ENCODE measurements around the gene MAMDC4.

MAMDC4 gene

DNA sequence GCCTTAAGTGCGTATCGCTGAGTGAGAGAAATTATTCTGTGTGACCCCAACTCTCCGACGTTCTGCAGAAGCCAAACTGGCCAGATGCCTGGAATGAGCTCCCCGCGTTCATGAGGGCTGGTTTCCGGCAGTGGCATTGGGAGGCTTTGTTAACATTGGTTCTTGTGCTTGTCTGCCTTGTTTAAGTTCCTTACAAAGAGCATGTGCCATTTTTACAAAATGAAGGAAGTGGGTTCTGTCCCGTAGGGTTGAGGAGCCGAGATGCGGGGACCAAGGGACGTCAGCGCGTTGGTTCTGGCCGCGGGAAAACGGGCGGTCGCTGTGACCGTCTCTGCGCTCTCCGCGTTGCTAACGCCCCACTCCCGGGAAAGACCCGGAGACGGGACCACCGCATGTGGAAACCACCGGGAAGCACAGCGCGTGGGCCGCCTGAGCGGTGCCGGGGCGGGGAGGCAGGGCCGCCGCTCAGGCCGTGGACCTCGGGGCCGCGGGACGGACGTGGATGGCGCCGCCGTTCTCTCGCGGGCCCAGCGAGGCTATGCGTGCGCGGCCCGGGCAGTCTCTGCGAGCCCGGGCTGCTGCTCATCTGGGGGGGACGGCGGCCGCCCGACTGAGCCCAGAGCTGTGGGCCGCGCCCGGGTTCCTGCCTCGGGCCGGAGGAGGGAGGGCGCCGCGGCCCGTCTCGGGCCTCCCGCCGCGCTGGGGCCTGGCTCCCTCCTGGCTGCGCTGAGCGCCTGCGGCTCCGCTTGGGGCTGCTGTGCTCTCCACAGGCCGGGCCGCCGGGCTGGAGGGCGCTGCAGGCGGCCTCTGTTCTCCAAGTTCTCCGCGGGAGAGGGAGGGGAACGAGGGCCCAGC, 30.9 kb upstream of the MAMDC4 start:
- H3K4me3 ChIP-seq (ENCODE audit: low read length), result no peak overlapping the region
- TF ChIP-seq, protein P1, sequence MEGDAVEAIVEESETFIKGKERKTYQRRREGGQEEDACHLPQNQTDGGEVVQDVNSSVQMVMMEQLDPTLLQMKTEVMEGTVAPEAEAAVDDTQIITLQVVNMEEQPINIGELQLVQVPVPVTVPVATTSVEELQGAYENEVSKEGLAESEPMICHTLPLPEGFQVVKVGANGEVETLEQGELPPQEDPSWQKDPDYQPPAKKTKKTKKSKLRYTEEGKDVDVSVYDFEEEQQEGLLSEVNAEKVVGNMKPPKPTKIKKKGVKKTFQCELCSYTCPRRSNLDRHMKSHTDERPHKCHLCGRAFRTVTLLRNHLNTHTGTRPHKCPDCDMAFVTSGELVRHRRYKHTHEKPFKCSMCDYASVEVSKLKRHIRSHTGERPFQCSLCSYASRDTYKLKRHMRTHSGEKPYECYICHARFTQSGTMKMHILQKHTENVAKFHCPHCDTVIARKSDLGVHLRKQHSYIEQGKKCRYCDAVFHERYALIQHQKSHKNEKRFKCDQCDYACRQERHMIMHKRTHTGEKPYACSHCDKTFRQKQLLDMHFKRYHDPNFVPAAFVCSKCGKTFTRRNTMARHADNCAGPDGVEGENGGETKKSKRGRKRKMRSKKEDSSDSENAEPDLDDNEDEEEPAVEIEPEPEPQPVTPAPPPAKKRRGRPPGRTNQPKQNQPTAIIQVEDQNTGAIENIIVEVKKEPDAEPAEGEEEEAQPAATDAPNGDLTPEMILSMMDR (conservative IDR thresholded peaks at IDR 0.05; ENCODE audit: low read depth, low read length), result no peak
- DNase-seq (ENCODE audit: low read depth), result no peak

DNA sequence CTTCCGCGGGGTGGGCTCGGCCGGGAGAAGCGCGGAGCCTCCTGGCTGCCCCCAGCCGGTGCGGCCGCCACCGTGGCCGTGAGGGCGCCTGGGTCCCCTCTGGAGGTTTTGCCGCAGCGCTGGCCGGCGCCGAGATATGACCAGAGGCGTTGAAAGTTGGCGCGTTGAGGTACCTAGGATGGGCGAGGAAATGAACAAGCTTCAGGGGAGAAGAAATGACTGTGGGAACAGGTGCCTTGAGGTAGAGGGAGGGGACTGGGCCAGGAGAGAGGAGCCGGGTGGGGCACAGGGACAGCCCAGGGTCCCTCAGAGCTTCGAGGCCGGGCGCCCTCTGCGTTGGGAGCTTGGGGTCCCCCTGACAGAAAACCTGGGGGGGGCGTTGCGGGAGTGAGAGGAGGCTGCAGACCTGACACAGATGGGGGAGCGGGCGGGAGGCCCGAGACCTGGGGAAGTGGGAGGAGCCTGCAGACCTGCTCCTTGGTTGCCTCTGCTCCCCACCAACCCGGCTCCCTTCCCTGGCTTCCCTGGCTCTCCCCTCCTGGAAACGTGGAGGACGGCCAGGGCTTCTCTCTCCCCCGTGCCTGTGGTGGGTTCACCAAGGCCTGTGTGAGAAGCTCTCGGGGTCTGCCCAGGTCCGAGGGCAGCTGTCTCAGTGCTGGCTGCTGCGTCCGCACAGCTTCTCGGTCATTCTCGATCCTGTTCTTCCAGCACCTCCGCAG, 30.2 kb upstream of the MAMDC4 start:
- TF ChIP-seq, protein P1 (conservative IDR thresholded peaks at IDR 0.05; ENCODE audit: low read depth, low read length), result no peak
- DNase-seq (ENCODE audit: low read depth), result no peak
- no peak overlapping the region for H3K4me3 ChIP-seq (ENCODE audit: low read length)

DNA sequence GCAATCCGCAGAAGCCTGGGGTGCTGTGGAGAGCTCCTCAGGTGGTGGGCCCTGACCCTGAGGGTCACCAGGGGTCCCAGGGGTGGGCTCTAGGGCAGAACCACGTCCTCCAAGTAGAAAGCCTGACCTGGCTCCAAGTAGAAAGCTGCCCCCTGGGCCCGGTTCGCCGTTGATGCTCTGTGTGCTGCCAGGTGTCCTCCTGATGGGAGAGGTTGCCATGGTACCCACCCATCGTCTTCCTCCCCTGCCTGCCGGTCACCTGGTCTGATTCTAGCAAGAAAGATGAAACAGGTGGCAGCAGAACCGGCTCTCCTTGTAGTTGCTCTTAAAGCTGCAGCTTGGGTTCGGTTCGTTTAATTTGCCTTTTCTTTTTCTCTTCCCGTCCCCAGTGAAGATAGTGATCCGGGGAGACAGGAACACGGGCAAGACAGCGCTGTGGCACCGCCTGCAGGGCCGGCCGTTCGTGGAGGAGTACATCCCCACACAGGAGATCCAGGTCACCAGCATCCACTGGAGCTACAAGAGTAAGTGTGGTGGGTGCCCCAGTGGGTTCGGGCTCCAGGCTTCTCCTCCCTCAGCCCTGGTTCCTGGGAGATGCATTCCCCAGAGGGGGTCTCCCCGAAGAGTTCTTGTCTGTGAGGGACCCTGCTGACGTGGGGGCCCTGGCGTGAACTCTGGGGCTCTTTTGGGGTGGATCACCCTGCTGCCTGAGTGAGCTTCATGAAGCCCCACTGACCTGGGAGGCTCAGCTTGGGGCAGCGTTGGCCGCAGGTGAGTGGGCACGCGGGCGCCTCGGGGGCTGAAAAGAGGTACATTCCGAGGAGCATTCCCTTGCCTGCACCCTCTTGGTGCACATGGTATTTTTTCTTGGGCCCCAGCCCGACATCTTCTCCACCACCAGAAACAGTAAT, 28.8 kb upstream of the MAMDC4 start:
- no peak overlapping the region for H3K4me3 ChIP-seq (ENCODE audit: low read length)
- TF ChIP-seq, protein P1 (conservative IDR thresholded peaks at IDR 0.05; ENCODE audit: low read depth, low read length), result no peak
- DNase-seq (ENCODE audit: low read depth), result no peak

DNA sequence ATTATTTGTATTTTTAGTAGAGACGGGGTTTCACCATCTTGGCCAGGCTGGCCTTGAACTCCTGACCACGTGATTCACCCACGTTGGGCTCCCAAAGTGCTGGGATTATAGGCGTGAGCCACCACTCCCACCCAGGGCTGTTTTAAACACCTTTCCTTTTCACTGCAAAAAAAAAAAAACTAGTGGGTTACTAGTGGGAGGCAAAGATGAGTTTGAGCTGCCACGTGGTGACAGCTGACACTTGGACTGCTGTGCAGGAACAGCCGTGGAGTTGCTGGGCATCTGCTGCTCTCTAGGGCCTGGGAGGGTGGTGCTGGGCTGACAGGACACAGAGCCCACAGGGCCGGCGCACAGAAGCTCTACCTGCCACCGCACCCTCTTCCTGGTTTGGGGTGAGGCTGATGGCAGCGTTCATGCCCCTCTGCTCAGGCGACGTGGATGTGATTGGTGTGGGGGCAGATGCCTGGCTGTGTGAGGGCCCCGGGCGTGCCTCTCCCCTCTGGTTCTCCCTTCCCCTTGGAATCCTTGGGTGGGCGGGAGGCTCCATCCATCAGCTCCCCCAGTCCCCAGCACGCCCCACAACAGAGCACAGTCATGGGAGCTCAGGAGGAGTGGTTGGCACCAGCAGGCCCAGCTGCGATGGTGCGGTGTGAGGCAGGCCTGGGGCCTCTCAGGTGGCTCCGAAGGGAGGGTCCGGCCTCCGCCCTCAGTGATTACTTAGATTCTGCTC, 27.5 kb upstream of the MAMDC4 start:
- no peak for DNase-seq (ENCODE audit: low read depth)
- H3K4me3 ChIP-seq (ENCODE audit: low read length), result no peak overlapping the region
- TF ChIP-seq, protein P1 (conservative IDR thresholded peaks at IDR 0.05; ENCODE audit: low read depth, low read length), result no peak

DNA sequence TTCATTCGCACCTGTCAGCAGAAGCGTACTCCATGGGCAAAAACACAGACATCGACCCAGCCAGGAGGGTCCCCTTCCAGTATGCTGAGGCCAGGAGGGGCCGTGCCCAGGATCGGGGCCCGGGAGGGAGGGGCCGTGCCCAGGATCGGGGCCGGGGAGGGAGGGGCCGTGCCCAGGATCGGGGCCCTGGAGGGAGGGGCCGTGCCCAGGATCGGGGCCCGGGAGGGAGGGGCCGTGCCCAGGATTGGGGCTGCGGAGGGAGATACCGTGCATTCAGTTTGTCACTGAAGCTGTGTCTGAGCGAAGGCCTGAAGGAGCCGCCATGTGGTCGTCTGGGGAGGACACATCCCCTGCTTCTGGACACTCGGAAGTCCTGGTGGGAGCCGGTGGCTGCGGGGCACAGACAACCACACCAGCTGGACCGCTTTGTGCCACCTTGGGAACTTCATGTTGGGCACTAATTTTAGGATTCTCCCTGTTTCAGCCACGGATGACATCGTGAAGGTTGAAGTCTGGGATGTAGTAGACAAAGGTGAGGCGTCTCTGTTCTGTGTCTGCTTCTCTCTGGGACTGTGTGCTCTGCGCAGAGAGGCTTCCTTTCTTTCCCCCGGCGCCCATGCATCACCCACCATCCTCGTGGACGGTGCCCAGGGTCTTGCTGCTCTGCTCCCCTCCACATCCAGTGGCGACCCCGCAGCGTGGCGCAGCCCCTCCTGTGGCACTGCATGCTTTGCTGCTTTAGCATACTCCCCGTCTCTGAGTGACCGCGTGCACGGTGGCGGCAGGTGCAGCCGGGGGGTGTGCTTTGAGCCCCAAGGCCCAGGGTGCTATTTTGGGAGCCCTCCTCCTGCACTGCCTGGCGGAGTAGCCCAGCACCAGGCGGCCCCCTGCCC, 26.6 kb upstream of the MAMDC4 start:
- DNase-seq (ENCODE audit: low read depth), result no peak
- H3K4me3 ChIP-seq (ENCODE audit: low read length), result no peak overlapping the region
- TF ChIP-seq, protein P1 (conservative IDR thresholded peaks at IDR 0.05; ENCODE audit: low read depth, low read length), result no peak

All from retinal pigment epithelial cell (primary cell).